GM19023 (cell line): Measurements from ENCODE around the gene RAB29.
A peak's percentile ranks its signal among the peaks of the same experiment; 100 is the strongest.

ENCODE experiments used
- ATAC-seq: cut with Tn5 transposase; IDR thresholded peaks from one replicate; pipeline ENCODE4 v1.9.1; 2021; ENCODE audit warnings: mild to moderate bottlenecking, moderate library complexity; ENCODE audit not compliant: unreplicated experiment

The RAB29 gene

DNA sequence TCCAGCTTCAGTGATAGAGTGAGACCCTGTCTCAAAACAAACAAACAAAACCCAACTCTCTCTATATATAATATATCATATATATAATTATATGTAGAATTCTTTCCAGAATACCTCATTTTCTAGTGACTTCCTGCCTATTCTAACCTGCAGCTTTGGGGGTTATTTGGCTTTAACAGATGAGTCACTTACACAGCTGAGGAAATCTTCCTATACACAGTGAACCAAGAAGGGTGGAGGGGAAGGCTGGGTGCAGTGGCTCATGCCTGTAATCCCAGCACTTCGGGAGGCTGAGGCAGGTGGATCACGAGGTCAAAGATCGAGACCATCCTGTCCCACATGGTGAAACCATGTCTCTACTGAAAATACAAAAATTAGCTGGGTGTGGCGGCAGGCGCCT, 9.2 kb downstream of the RAB29 start:
- ATAC-seq = no peak

DNA sequence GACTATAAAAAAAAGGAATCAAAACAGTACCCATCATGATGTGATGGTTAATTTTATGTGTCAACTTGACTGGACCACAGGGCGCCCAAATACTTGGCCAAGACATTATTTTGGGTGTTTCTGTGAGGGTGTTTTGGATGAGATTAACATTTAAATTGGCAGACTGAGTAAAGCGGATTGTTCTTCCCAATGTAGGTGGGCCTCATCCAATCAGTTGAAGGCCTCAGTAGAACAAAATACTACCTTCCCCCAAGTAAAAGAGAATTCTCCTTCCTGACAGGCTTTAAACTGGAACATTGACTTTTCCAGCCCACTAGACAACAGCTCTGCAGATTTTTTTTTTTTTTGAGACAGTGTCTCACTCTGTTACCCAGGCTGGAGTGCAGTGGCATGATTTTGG, 10.7 kb downstream of the RAB29 start:
- ATAC-seq = no peak

DNA sequence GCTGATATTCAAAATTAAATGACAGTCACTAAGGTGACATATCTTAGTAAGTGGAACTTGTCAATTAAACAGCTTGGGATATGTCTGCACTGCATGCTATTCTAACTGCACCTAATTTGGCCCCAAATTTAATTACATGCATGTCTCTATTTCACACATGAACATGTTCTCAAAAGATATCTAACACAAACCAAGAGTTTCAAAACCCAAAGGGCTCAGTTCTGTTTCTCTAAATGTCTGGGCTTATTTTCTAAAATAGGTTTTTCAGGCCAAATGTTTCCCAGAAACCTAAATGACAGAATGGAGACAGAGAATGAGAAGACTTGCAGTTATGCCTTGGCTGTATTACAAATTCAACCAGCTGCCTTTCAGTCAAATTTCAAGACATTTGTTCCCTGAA, 11.3 kb downstream of the RAB29 start:
- no peak for ATAC-seq

DNA sequence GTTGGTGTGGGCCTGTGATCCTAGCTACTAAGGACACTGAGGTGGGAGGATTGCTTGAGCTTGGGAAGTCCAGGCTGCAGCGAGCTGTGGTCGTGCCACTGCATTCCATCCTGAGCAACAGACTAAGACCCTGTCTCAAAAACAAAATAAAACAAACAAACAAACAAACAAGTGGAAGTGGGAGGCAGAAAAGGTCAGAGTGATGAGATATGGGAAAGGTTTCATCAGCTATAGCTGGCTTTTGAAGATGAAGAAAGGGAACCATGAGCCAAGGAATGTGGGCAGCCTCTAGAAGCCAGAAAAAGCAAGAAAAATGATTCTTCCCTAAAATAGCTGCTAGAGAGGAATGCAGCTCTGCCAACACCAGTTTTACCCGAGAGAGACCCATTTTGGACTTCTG, 14.7 kb downstream of the RAB29 start:
- no peak for ATAC-seq

DNA sequence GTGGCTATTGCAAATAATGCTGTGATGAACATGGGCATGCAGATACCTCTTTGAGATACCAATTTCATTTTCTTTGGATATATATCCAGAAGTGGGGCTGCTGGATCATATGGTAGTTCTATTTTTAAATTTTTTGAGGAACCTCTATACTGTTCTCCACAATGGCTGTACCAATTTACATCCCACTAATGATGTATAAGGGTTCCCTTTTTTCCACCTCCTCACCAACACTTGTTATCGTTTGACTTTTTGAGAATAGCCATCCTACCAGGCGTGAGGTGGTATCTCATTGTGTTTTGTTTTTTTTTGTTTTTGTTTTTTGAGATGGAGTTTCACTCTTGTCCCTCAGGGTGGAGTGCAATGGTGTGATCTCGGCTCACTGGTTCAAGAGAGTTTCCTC, 18.7 kb downstream of the RAB29 start:
- no peak for ATAC-seq

DNA sequence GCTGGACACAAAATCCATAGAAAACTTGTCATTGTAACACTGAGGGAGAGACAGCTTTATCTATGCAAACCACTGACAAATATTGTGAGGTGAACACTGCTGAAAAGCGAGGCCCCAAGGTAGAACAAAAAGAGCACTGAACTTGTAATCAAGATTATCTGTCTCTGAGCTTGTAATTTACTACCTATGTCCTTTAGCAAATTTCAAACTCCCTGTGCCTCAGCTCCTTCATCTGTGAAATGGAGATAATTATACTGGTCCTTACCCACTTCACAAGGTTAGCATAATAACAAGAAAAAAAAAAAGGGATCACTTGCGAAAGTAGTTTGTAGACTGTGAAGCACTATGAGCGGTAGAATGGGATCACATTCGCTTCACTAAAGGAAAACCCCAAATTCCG, 20.4 kb downstream of the RAB29 start:
- ATAC-seq = no peak

DNA sequence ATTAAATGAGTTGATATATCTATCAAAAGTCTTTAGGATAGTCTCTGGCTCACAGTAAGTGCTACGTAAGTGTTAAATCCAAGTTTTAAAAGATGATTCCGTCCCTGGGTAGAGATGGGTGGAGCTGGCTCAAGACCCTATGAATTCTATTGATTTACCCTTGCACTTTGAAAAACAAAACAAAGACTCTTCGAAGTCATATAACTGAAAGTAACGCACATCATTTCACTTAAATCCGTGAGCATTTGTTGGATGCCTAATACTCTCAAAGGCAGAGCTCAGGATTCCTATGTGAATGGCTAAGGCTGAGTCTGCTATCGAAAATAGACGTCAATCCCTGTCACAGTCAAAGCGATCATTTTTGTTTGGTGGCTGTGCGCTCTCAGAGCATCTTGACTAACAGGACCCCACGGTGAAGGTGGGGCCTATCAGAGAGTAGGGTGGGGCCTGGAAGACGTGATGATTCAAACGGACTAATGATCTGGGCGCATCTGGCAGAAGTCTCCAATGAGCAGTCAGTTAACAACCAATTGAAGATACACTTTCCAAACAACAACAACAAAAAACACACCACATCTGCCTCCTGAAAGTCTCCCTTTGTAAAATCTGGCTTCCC, 24.1 kb downstream of the RAB29 start:
- ATAC-seq = no peak

DNA sequence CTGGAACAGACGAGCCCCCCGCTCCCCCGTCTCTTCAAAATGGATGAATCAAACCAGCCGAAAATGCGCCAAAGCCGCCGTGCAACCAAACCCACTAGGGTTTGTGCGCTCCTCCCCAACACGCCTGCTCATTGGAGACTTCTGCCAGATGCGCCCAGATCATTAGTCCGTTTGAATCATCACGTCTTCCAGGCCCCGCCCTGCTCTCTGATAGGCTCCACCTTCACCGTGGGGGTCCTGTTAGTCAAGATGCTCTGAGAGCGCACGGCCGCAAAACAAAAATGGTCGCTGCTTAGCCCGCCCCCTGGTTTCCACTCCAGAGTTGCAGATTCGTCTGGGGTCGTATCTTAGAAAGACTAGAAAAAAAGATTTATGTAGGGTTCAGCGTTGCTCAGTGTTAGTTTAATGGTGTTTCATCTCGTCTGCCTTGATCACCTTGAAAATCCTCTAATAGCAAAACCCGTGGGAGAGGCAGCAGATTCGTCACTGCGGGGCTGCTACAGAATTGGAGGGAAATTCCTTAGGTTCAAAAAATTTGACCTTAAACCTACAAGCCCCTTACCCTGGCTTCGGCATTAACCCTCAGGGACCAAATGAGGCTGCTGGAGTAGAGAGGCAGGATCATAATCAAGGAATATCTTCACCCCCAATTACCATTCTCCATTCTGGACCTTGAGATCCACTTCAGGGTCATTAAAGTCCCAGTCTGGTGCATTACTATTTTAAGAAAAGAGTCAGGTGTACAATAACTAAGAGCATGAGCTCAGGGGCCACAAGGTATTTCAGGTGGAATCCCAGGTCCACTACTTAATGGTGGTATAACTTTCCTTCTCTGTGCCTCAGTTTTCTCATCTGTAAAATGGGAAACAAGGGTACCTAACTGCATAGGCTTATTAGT, 24.9 kb downstream of the RAB29 start, which contains the start of gene NUCKS1:
TSS of gene NUCKS1 (minus strand) at position 45 of the 898 bp plus-strand sequence. CDS start 209 bp downstream, outside the sequence.
- ATAC-seq = peak; percentile 80

DNA sequence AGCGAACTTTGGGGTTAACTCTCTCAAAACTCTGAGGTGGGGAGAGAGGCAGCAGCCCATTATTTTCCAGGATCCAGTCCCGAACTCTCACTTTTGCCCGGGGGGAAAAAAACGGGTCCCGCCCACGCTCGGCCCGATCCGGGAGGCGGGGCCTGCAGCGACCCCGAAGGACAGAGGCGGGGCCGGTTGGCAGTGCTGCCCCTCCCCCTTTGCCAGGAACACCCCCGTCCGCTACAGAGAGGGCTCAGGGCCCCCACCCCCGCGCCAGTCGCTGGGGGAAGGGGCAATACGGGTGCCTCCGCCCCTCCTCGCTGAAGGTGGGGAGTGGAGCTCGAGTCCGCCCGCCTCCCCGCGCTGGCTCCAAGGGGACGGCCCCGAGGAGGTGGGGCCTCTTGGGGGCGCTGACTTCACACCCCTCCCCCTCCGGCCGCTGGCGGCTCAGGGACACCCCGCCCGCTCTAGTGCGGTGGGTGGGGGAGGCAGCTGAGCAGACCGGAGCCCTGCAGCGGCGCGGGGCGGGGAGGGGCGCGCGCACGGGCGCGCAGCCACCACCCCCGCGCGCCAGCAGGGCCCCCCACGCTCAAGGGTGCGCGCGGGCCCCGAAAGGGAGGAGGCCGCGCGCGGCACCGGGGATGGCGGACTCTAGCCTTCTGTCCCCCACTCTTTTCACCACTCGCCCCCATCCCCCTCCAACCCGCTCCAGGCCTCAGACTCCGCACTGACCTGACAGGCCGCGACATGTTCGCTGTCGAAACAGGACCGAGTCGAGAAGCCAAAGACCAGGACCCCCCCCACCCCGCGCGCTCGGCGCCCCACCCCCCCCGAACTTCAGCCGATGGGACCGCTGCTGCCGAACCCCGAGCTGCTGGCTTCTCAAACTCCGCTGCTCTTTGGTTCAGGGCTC, 25.8 kb downstream of the RAB29 start:
- ATAC-seq = peak; percentile 77

DNA sequence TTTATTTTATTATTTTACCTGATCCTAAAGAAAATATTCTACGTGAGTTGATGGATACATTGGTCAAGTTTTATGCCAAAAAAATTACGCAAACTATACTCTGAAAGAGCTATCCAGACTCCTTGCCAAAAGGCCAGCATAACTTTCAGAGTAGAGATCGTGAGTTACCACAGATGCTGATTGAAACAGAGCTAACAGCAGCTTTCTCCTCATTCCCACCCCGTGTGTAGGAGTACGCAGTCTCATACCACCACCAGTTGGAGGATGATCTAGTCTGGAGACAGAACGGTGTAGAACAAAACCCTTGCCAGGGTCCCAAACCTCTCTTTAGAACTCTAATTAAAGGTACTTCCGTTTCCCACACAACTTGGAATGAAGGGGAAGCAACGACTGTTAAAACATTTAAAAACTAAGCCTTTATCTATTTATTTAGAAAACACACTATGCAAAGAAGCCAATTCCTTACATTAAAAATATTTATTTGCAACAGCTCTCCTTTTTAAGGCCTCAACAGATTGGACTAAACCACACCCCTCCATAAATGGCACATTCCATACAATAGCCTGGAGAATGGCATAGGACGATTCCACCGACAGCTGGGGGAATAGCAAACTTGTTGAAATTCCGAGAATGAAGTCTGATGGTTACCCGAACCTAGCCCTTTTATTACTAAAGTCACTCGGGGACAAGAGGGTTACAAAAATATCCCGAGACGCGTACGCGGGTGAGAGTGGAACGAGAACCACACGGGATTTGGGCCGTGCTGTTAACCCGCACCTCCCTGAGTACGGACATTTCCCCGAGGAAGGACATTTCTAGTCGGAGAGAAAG, 26.7 kb downstream of the RAB29 start:
- ATAC-seq = peak; percentile 20

DNA sequence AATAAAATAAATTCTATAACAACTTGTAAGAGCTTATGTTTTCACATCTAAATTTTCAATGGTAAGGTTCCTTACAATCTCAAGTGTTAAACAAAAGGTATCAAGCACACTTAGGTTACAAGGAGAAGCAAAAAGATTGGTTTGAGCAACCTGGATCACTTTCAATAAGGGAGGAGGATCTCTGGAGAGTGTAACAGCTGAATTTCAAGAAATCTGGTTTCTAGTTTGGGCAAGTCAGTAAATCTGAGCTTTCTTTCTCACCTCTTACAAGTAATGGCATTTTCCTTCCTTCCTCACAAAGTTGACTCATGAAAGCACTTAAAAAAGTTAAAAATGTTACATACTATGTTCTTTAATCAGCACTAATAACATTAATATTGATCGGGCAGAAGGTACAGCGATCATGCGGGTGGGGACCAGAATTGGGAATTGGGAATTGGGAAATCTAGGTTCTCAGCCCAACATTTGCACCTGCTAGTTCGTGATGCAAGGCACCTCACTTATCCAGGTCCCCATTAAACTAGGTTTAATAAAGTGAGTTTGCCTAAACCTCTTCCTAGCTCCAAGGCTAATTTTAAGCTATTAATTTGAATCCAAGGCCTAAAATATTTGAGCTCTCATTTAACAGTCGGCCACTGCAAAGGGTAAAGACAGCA, 28.4 kb downstream of the RAB29 start:
- no peak for ATAC-seq

DNA sequence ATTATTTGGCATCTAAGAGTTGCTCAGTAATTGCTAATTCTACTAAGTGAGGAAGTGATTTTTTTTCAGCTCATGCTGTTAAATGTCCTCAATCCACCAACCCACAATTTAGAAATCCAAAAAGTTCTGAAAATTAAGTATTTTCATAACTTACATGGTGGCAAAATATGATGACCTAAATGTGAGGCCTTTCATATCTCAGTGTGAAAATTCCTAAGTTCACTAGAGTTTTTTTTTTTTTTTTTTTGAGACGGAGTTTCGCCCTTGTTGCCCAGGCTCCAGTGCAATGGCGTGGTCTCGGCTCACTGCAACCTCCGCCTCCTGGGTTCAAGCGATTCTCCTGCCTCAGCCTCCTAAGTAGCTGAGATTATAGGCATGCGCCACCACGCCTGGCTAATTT, 30.9 kb downstream of the RAB29 start:
- no peak for ATAC-seq

DNA sequence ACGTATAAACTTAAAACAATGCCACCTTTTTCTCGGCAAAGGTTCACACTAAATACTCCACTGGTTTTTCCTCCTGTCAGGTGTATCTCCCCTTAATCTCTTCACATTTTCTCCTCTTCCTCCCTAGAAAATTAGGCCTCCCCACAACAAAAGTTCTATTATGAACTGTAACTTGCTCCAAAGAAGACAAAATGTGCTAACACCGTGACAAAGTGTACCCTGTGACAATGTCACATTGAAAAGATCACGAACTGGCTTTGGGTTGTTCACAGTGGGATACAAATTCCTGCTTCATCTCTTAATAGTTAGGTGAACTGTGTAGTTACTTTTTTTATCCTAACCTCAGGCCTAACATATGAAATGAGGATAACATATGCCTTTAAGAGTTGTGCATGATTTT, 31.3 kb downstream of the RAB29 start:
- ATAC-seq = no peak

DNA sequence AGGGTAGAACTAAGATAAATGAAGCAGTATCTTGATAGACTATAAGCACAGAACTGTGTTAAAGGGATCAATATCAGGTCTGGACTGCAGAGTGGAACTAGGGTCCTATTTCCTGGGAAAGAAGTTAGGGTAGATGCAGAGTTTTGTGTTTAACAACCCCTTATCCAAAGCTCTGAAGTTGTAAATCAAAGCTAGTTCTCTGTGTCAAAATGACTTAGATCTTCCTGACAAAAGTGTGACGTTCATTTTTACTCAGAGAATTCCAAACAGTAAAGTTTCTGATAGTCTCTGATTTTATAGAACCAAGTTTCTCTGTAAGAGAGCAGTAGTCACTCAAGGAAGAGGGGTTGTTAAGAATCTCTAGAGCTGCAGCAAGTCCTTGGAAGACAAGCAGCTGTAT, 33.6 kb downstream of the RAB29 start:
- no peak for ATAC-seq

DNA sequence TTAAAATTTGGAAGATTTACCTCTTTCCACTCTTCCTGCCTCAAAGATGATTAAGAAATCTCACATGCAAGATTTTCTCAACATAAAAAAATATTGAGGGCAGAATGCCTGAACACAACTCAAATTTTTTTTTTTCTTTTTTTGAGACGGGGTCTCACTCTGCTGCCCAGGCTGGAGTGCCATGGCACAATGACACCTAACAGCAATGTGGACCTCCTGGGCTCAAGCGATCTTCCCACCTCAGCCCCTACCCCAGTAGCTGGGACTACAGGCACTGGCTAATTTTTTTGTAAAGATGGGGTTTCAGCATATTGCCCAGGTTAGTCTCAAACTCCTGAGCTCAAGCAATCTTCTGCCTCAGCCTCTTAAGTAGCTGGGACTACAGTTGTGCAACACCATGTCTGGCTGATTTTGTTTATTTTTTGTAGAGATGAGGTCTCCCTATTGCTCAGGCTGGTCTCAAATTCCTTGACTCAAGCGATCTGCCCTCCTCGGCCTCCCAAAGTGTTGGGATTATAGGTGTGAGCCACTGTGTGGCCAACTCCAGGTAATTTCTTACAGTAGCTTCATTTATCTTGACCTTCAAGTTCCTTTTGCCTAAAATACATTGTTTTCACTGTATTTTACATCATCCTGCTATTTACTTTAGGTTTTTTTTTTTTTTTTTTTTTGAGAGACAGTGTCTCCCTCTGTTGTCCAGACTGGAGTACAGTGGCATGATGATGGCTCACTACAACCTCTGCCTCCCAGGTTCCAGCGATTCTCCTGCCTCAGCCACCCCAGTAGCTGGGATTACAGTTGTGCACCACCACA, 35.7 kb downstream of the RAB29 start:
- ATAC-seq = no peak

DNA sequence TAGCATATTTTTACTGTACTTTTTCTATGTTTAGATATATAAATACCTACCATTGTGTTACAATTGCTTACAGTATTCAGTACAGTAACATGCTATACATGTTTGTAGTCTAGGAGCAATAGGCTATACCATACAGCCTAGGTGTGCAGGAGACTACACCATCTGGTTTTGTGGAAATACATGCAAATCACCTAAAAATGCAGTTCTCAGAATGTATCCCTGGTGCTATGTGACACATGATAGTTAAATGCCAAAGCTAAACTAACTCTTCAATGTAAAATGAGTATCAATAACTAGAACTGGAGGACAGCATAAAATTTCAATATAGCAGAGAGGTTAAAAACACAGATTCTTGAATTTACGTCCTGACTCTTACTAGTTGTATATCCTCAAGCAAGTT, 40.1 kb downstream of the RAB29 start:
- no peak for ATAC-seq

DNA sequence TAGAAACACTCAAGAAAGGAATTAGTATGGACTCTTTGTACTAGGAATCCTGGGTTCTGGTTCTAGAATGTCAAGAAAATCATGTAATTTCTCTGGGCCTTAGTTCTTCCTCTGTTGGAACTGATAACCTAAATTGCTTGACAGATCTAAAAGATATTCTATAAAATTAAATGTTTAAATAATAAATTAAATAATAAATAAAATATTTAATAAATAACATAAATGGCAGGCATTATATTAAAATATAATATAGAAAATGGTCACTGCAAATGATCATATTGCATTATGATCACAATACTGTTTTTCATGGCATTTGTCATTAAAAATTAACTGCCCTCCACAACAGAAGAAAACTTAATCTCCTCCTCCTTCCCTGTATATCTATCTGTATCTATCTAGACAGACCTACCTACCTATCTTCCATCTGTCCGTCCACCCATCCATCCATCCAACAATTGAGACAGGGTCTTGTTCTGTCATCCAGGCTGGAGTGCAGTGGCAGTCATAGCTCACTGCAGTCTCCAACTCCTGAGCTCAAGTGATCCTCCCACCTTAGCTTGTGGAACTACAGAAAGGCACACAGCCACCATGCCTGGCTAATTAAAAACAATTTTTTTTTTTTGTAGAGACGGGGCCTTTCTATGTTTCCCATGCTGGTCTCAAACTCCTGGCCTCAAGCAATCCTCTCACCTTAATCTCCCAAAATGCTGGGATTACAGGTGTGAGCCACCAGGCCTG, 41.7 kb downstream of the RAB29 start:
- no peak for ATAC-seq

DNA sequence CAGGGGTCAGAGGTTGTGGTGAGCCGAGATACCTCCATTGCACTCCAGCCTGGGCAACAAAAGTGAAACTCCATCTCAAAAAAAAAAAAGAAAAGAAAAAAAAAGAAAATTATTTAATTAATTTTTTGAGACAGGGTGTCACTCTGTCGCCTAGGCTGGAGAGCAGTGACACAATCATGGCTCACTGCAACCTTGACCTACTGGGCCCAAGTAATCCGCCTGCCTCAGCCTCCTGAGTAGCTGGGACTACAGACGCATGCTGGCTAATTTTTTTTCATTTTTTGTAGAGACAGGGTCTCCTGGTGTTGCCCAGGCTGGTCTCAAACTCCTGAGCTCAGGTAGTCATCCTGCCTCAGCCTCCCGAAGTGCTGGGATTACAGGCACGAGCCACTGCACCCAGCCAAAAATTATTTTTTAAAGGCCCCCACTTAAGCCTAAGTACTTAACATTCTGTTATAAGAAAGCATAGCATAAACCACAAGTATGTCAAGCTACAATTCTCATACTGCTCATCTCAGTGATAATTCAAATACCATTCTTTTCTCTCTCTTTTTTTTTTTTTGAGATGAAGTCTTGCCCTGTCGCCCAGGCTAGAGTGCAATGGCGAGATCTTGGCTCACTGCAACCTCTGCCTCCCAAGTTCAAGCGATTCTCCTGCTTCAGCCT, 45.2 kb downstream of the RAB29 start:
- no peak for ATAC-seq
